IMR-90 (cell line): ENCODE results near the gene SMC6. TPM values are rescaled to one million over a fixed set of nuclear protein-coding genes. Genes with fewer than 3 reads are reported as not detected.
A peak's percentile ranks its signal among the peaks of the same experiment; 100 is the strongest.

Experiments
- ATAC-seq: fragments of 200-7000 bp; cut with Tn5 transposase; 2 replicates; pipeline ENCODE4 v1.9.1; 2020; ENCODE audit warnings: low read depth, mild to moderate bottlenecking, moderate library complexity
- BruUV-seq: library from RNA; stranded (reverse); fragments of 400-500 nt; replicated peaks from 2 replicates; lab custom pipeline; 2021; lab: Mats Ljungman, UMichigan
- CTCF ChIA-PET: fragments of 300-600 bp; formaldehyde crosslinking; extraction: SDS; loops from one replicate; lab custom pipeline; 2021; ENCODE audit warnings: antibody characterized with exemption; lab: Yijun Ruan, JAX
- POLR2A ChIA-PET: fragments of 300-600 bp; sonication (Branson Sonifier 250); formaldehyde crosslinking; loops from one replicate; lab custom pipeline; 2022; ENCODE audit warnings: antibody characterized with exemption; ENCODE audit not compliant: unreplicated experiment; lab: Charles Lee
- DNase-seq: peaks from one replicate; pipeline ENCODE4 v3.0.0; 2013
- H2AFZ ChIP-seq: replicated peaks from 2 replicates; pipeline ENCODE3; 2013; ENCODE audit warnings: low read length, mild to moderate bottlenecking; ENCODE audit not compliant: poor library complexity
- H2AK5ac ChIP-seq: 2 replicates; pipeline ENCODE4 v1.6.1; 2013; ENCODE audit warnings: low read depth, low read length, inconsistent platforms
- H2AK9ac ChIP-seq: replicated peaks from 2 replicates; pipeline ENCODE3; 2013; ENCODE audit warnings: mild to moderate bottlenecking, low read depth, low read length, moderate library complexity; ENCODE audit not compliant: poor library complexity
- H2BK120ac ChIP-seq: 2 replicates; pipeline ENCODE4 v1.6.1; 2013; ENCODE audit warnings: low read depth, low read length, inconsistent platforms
- H2BK15ac ChIP-seq: 3 replicates; pipeline ENCODE4 v1.6.1; 2013; ENCODE audit warnings: low read depth, low read length, inconsistent platforms
- H2BK20ac ChIP-seq: 2 replicates; pipeline ENCODE4 v1.6.1; 2013; ENCODE audit warnings: low read depth, mild to moderate bottlenecking, inconsistent platforms, low read length, moderate library complexity
- H2BK5ac ChIP-seq: 2 replicates; pipeline ENCODE4 v1.6.1; 2013; ENCODE audit warnings: mild to moderate bottlenecking, low read depth, low read length, inconsistent platforms; ENCODE audit not compliant: poor library complexity, severe bottlenecking
- H3K14ac ChIP-seq: replicated peaks from 2 replicates; pipeline ENCODE4 v1.6.1; 2013; ENCODE audit warnings: low read depth, low read length, inconsistent platforms
- H3K18ac ChIP-seq: 2 replicates; pipeline ENCODE4 v1.6.1; 2013; ENCODE audit warnings: low read depth, low read length, control low read depth
- H3K23ac ChIP-seq: 2 replicates; pipeline ENCODE4 v1.6.1; 2013; ENCODE audit warnings: low read depth, low read length, inconsistent platforms
- H3K27ac ChIP-seq: 2 replicates; pipeline ENCODE4 v1.5.1; 2013; ENCODE audit warnings: mild to moderate bottlenecking, control low read depth, low read length; ENCODE audit not compliant: insufficient read depth
- H3K27me3 ChIP-seq: 2 replicates; pipeline ENCODE4 v1.6.1; 2013; ENCODE audit warnings: low read length; ENCODE audit not compliant: control insufficient read depth, insufficient read depth
- H3K36me3 ChIP-seq: 2 replicates; pipeline ENCODE4 v1.6.1; 2013; ENCODE audit warnings: low read length, mixed read lengths; ENCODE audit not compliant: control insufficient read depth, insufficient read depth
- H3K4ac ChIP-seq: 2 replicates; pipeline ENCODE4 v1.6.1; 2013; ENCODE audit warnings: low read depth, low read length, inconsistent platforms
- H3K4me1 ChIP-seq: 2 replicates; pipeline ENCODE4 v1.6.1; 2013; ENCODE audit warnings: low read length, mixed read lengths; ENCODE audit not compliant: control insufficient read depth, insufficient read depth
- H3K4me2 ChIP-seq: 2 replicates; pipeline ENCODE4 v1.6.1; 2013; ENCODE audit warnings: low read depth, mild to moderate bottlenecking, control low read depth, low read length, moderate library complexity
- H3K4me3 ChIP-seq: 2 replicates; pipeline ENCODE4 v1.5.1; 2013; ENCODE audit warnings: low read depth, mild to moderate bottlenecking, control low read depth, low read length, moderate library complexity; ENCODE audit not compliant: insufficient read depth
- H3K56ac ChIP-seq: 2 replicates; pipeline ENCODE4 v1.6.1; 2013; ENCODE audit warnings: low read length, inconsistent platforms; ENCODE audit not compliant: insufficient read depth; ENCODE audit errors: extremely low read depth
- H3K79me1 ChIP-seq, 2 experiments: 2 replicates each; pipeline ENCODE4 v1.6.1; 2013; ENCODE audit warnings: low read length in 2 of 2, inconsistent platforms in 1 of 2, low read depth in 1 of 2
- H3K9ac ChIP-seq: 2 replicates; pipeline ENCODE4 v1.6.1; 2013; ENCODE audit warnings: low read depth, low read length, control low read depth
- H3K9me1 ChIP-seq: 2 replicates; pipeline ENCODE4 v1.6.1; 2013; ENCODE audit warnings: low read length, inconsistent platforms; ENCODE audit not compliant: insufficient read depth
- H3K9me3 ChIP-seq: 2 replicates; pipeline ENCODE4 v1.6.1; 2013; ENCODE audit warnings: low read length; ENCODE audit not compliant: control insufficient read depth, insufficient read depth
- H4K20me1 ChIP-seq: 2 replicates; pipeline ENCODE4 v1.6.1; 2013; ENCODE audit warnings: low read length, inconsistent platforms; ENCODE audit not compliant: insufficient read depth
- H4K5ac ChIP-seq: 2 replicates; pipeline ENCODE4 v1.6.1; 2013; ENCODE audit warnings: mild to moderate bottlenecking, low read depth, low read length, control low read depth
- H4K8ac ChIP-seq, 2 experiments: 2 replicates each; pipeline ENCODE4 v1.6.1; 2013; ENCODE audit warnings: low read depth in 2 of 2, low read length in 2 of 2, control low read depth in 1 of 2, inconsistent platforms in 1 of 2
- H4K91ac ChIP-seq: 2 replicates; pipeline ENCODE4 v1.6.1; 2013; ENCODE audit warnings: low read depth, low read length, inconsistent platforms; ENCODE audit not compliant: insufficient read depth
- BHLHE40 ChIP-seq: fragments of 150-350 bp; IDR thresholded peaks from 2 replicates; pipeline ENCODE4 v1.6.1; 2016; ENCODE audit warnings: mild to moderate bottlenecking, low read depth, low read length
- CEBPB ChIP-seq: IDR thresholded peaks from 2 replicates; pipeline ENCODE4 v1.6.1; 2012; ENCODE audit warnings: low read depth, low read length, improper control_type of control experiment
- CHD1 ChIP-seq: IDR thresholded peaks from 2 replicates; pipeline ENCODE4 v1.6.1; 2012; ENCODE audit warnings: low read depth, low read length, improper control_type of control experiment
- CTCF ChIP-seq: conservative IDR thresholded peaks from 2 replicates; pipeline ENCODE4 v1.5.1; 2012; ENCODE audit warnings: mild to moderate bottlenecking, low read depth, low read length, improper control_type of control experiment
- ELK1 ChIP-seq: fragments of 150-350 bp; IDR thresholded peaks from 2 replicates; pipeline ENCODE4 v1.6.1; 2016; ENCODE audit warnings: low read depth, mild to moderate bottlenecking, low read length, moderate library complexity, borderline replicate concordance
- FOS ChIP-seq: fragments of 150-350 bp; IDR thresholded peaks from 2 replicates; pipeline ENCODE4 v1.6.1; 2016; ENCODE audit warnings: low read depth, low read length
- MAZ ChIP-seq: IDR thresholded peaks from 2 replicates; pipeline ENCODE4 v1.6.1; 2012; ENCODE audit warnings: low read depth, mild to moderate bottlenecking, low read length, improper control_type of control experiment, moderate library complexity, borderline replicate concordance
- MXI1 ChIP-seq: IDR thresholded peaks from 2 replicates; pipeline ENCODE4 v1.6.1; 2012; ENCODE audit warnings: low read depth, mild to moderate bottlenecking, low read length, moderate library complexity, borderline replicate concordance
- RAD21 ChIP-seq: IDR thresholded peaks from 2 replicates; pipeline ENCODE4 v1.6.1; 2012; ENCODE audit warnings: low read length, improper control_type of control experiment
- RFX5 ChIP-seq: IDR thresholded peaks from 2 replicates; pipeline ENCODE4 v1.8.0; 2012; ENCODE audit warnings: low read depth, mild to moderate bottlenecking, low read length, moderate library complexity
- SMC3 ChIP-seq: fragments of 150-350 bp; IDR thresholded peaks from 2 replicates; pipeline ENCODE4 v1.6.1; 2016; ENCODE audit warnings: low read depth, mild to moderate bottlenecking, antibody characterized with exemption, low read length, moderate library complexity
- WGBS, 2 experiments: methylation state at CpG; one replicate each; pipeline versions ENCODE4 v1.1.5 to v1.1.7; 2013; ENCODE audit warnings: missing lambda C conversion rate in 2 of 2; ENCODE audit not compliant: insufficient read length in 1 of 2; ENCODE audit errors: extremely low coverage in 2 of 2; 5-methylcytosine and 5-hydroxymethylcytosine counted together
- dilution Hi-C: fragments of 300-500 bp; cut with HindIII; formaldehyde crosslinking; loops from one replicate; pipeline ENCODE4 v1.14.3; 2018; ENCODE audit warnings: low sequenced_read_pairs; ENCODE audit not compliant: unreplicated experiment
- in situ Hi-C: fragments of 300-500 bp; cut with MboI; formaldehyde crosslinking; loops from 3 replicates; pipeline ENCODE4 v1.14.3; 2019; ENCODE audit warnings: low sequenced_read_pairs, inconsistent platforms, mixed read lengths
- intact Hi-C: fragments of 100-400 bp; cut with micrococcal nuclease; formaldehyde crosslinking; loops from 2 replicates; pipeline ENCODE4 v1.10.0; 2022
- polyA plus RNA-seq, 3 experiments: library from polyadenylated mRNA; depleted of rRNA; stranded (reverse); fragments of >200 nt; gene quantifications; 2 replicates each; pipeline ENCODE4 v1.2.3, GENCODE V29; 2012; ENCODE audit warnings: low replicate concordance in 1 of 3
- total RNA-seq: library from RNA; depleted of rRNA; stranded (reverse); fragments of >200 nt; gene quantifications from 2 replicates; pipeline ENCODE4 v1.2.3, GENCODE V29; 2012

The SMC6 gene
- total and polyA plus RNA-seq, 2 of the 4 experiments (the other 2 are of a cell fraction), result 6.5 to 10.4 TPM

GRCh38 chr2:17758118-17758517 is 4.5 kb upstream of the SMC6 start:
- WGBS, 2 experiments, result no CpG with 5 or more reads among the region's 3 CpGs
- Histone ChIP-seq H3K9me3 (no peaks in the 10 kb centered on the region), H2AK5ac (no peak overlapping the region), H3K27me3 (no peaks in the 10 kb centered on the region), H2AFZ (no peak overlapping the region), H3K79me1 (peaks cover 9 to 16% of the 10 kb centered on the region in 2 experiments), H3K23ac (no peak overlapping the region), H4K20me1 (no peaks in the 10 kb centered on the region; the same call in 1 of the 2 replicates), H2AK9ac (no peak overlapping the region), H3K36me3 (no peaks in the 10 kb centered on the region; the same call in 1 of the 2 replicates), H4K91ac (no peak overlapping the region), H3K4ac (no peak overlapping the region), H4K5ac (no peak overlapping the region), H4K8ac (peak overlapping the region in 1 of 2 experiments; percentile 17; a peak in 1 of 4 replicates), H3K4me1 (no peaks in the 10 kb centered on the region), H3K9ac (no peak overlapping the region), H3K4me2 (peak overlapping the region; percentile 32; the same call in 1 of the 2 replicates), H2BK15ac (no peak overlapping the region), H3K27ac (no peak overlapping the region), H2BK120ac (no peak overlapping the region), H3K56ac (no peak overlapping the region), H2BK20ac (no peak overlapping the region), H3K4me3 (no peak overlapping the region), H3K18ac (no peak overlapping the region), H3K9me1 (no peaks in the 10 kb centered on the region; the same call in 1 of the 2 replicates), H2BK5ac (no peak overlapping the region), H3K14ac (no peak overlapping the region)
- ChIA-PET CTCF (no interaction called here), POLR2A (no interaction called here)
- dilution Hi-C loops, result no loop called here
- no peak for ATAC-seq
- intact Hi-C loops, result no loop called here
- in situ Hi-C loops, result no loop called here
- no peak for DNase-seq
- TF ChIP-seq RFX5 (no peak), CTCF (no peak), CEBPB (no peak), ELK1 (no peak), RAD21 (no peak), BHLHE40 (no peak), MXI1 (no peak), SMC3 (no peak), MAZ (no peak), FOS (no peak), CHD1 (no peak)
- BruUV-seq, result no TSS peak
